IPS-18c (cell line): ENCODE results near the gene PFKFB4.
"Not testable (repeated sequence)": the region's sequence is repeated elsewhere in the genome, so short reads cannot be mapped to it uniquely, and the experiment has no call there.

ENCODE experiments used
- H3K4me3 ChIP-seq: 2 replicates; pipeline ENCODE4 v1.7.0; 2013; ENCODE audit warnings: low read depth, mild to moderate bottlenecking, low read length, moderate library complexity; ENCODE audit not compliant: insufficient read depth
- H3K9me3 ChIP-seq: one replicate; pipeline ENCODE4 v1.6.1; 2013; ENCODE audit warnings: mild to moderate bottlenecking, low read length, moderate library complexity; ENCODE audit not compliant: control insufficient read depth, insufficient read depth

The PFKFB4 gene

DNA sequence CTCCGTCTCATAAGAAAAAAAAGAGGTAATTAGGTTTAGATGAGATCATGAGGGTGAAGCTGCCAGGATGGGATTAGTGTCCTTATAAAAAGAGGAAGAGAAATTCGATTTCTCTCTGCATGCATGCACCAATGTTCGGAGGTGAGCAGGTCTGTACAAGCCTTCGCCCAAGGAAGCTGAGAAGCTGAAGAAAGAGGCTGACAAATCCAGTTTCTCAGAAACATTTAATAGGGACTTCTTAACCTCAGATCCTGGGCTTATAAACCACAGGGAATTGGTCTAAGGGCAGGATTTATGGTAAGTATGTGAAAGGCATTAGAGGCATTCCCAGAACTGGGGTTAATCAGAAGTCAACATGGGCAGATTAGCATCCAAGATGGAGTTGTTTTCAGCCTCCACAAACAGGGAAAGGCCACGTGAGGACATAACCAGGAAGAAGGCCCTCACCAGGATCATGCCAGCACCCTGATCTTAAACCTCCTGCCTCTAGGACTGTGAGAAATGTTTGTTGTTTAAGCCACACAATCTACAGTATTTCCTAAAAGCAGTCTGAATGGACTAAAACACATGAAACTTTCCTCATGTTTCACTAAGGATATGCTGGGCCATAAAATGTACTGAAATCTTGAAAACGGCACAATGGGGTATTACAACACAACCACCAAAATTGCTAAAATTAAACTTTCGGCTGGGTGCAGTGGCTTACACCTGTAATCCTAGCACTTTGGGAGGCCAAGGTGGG lies 64.0 kb downstream of the PFKFB4 start:
- Histone ChIP-seq H3K9me3 (peaks cover 4% of the 10 kb centered on the region), H3K4me3 (no peak overlapping the region)

DNA sequence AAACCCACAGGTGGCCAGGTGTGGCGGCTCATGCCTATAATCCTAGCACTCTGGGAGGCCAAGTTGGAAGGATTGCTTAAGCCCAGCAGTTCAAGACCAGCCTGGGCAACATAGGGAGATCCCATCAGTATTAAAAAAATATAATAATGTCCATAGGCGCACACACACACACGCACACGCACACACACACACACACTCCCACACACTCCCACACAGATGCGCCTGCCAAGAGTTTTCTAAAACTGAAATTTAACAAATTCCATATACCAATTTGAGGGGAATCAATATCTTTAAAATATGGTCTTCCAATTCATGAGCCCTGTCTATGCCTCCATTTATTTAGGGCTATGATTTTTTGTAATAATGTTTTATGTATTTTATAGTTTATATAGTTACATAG lies 69.7 kb downstream of the PFKFB4 start:
- H3K9me3 ChIP-seq: peaks cover 4% of the 10 kb centered on the region
- H3K4me3 ChIP-seq: no peak overlapping the region

DNA sequence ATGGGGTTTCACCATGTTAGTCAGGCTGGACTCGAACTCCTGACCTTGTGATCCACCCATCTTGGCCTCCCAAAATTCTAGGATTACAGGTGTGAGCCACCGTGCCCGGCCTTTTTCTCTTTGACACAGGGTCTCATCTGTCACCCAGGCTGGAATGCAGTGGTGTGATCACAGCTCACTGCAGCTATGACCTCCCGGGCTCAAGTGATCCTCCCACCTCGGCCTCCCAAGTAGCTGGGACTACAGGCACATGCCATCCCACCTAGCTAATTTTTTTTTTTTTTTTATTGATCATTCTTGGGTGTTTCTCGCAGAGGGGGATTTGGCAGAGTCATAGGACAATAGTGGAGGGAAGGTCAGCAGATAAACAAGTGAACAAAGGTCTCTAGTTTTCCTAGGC lies 73.8 kb downstream of the PFKFB4 start:
- H3K9me3 ChIP-seq, H3K4me3 ChIP-seq: not testable (repeated sequence)

DNA sequence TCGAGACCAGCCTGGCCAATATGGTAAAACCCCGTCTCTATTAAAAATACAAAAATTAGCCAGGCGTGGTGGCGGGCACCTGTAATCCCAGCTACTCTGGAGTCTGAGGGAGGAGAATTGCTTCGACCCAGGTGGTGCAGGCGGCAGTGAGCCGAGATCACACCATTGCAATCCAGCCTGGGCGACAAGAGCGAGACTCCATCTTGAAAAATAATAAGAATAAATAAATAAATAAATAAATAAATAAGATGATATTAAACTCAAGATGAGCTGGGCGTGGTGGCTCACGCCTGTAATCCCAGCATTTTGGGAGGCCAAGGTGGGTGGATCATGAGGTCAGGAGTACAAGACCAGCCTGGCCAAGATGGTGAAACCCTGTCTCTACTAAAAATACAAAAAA lies 75.7 kb downstream of the PFKFB4 start:
- not testable (repeated sequence) for H3K4me3 ChIP-seq

DNA sequence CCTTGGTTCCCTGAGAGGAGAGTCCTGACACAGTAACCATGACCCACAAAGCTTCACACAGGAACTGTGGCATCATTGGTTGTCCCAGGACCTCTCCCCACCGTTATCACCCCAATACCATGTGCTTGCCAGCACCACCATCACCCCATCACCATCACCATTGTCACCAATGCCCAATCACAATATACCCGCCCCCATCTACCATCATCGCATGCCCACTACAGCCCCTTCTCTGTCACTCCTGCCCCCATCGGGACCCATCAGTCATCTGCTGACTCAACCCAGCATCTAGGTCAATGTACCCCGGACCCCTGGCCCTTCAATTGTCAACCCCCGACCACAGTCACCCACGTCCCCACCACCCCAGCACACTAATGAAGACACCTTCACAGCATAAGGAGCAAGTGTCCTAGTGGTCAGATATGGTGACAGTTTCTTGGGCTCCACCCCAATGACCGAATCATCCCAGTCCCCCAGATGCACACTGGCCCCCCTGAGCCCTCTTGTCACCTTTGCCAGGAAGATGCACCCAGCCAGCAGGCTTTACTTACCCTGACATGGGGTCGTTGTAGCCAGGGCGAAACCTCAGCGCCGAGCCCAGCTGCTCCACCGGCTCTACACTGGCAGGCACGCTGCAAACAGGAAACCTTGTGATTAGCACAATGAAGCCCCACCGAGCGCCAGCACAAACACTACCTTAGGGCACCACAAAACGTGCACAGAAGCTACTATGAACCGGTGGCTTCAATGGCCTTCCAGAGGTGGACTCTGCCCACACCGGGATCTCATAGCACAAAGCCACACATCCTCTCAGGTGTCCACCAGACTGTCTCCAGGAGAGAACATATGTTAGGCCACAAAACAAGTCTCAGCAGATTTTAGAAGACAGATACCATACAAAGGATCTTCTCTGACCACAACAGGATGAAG lies 77.7 kb downstream of the PFKFB4 start:
- Histone ChIP-seq H3K4me3 (no peak overlapping the region), H3K9me3 (no peaks in the 10 kb centered on the region)

More for the DNA sequence above, 75.7 kb downstream of the PFKFB4 start:
- H3K9me3 ChIP-seq: not testable (repeated sequence)

DNA sequence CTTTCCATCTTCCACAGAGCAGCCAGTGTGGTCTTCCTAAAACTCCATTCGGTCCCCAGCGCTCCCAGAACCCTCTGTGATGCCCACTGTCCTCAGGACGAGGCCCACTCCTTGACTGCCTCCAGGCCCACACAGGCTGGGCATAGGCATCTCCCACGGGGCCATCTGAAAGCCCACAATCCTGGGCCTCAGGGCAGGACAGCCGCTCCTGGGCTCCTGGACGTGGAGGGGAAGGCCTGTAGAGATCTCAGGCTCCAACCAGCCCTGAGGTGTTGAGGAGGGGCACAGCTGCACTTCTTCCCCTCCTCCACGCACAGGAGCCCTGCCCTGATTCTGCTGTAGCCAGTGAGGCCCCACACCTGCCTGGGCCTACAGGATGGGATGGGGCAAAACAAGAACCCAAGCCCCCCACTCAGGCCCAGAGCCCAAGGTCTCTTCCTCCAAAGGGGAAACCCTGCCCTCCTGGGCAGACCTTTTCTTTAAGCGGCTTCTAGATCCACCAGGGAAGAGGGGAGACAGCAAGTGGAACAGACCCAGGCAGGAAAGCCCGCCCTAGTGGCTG lies 78.6 kb downstream of the PFKFB4 start:
- no peaks in the 10 kb centered on the region for H3K9me3 ChIP-seq
- H3K4me3 ChIP-seq: no peak overlapping the region

DNA sequence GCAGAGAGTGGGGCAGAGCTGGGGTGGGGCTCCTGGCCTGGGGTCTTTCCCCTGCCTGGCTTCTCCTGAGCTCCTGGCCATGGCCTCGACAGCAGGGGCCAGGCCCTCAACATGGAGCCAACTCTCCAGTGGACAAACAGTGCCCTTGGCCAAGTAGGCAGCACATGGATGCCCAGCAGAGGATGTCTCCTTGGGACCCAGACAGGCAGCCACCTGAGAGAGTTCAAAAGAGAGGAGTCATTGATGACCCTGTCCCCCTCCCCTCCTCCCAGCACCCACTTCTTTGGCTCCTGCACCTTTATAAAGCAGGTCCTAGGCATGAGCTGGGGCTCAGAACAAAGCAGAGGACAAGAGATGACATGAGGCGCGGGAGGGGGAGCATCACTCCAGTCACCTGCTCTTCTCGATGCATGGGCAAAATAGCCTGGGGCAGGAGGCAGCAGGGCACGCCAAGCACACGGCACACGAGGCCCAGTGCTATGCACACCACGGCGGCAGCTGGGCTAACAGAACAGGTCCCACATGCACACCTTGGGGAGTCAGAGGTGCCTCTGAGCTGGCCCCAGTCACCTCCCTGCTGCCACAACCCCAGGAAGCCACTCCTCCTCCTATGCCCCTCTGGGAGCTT lies 80.1 kb downstream of the PFKFB4 start:
- no peak overlapping the region for H3K4me3 ChIP-seq
- no peaks in the 10 kb centered on the region for H3K9me3 ChIP-seq

DNA sequence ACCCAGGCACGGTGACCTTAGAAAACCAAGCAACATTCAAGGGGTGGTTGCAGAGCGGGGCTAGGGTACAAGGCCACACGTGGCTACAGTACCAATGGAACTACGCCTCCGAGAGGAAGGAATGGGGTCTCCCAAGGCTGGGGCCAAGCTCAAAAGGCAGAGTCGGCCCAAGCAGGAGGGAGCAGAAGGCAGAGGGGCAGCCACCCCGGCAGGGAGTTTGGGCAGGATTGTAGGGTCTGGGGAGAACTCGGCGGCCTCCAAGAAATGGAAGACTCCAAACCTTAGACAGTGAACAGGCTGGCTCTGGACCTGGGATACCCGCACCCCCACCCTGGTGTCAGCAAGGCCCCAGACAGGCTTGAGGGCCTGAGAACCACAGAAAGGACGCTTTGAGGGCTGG lies 81.4 kb downstream of the PFKFB4 start:
- Histone ChIP-seq H3K9me3 (no peaks in the 10 kb centered on the region), H3K4me3 (peak overlapping the region; percentile 0; the same call in 1 of the 2 replicates)

DNA sequence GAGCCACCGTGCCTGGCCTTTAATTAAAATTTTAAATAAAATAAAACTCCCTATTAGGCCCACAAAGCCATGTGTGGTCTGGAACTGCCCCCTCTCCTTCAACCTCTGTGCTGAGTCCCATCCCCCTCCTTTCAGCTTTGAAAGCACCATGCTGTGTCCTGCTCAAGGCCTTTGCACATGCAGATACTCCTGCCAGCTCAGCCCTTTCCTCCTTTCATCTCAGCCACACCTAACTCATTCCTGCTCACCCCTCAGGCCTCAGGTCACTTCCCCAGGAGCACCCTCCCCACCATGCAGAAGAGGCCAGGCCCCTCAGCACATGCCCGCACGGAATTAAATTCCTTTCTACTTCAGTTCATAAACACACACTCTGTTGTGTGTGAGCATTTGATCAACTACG lies 82.0 kb downstream of the PFKFB4 start:
- H3K4me3 ChIP-seq: 0 out of 2 replicates have a peak overlapping the region, but pooled peaks have one; percentile 0
- H3K9me3 ChIP-seq: no peaks in the 10 kb centered on the region

DNA sequence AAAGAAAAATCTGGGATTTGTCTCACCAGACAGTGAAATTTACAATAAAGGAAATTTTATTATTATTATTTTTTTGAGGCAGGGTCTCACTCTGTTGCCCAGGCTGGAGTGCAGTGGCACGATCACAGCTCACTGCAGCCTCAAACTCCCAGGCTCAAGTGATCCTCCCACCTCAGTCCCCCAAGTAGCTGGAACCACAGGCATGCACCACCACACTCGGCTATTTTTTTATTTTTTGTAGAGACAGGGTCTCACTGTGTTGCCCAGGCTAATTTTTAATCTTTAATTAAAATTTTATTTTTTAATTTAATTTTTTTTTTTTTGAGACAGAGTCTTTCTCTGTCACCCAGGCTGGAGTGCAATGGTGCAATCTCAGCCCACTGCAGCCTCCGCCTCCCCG lies 82.6 kb downstream of the PFKFB4 start:
- not testable (repeated sequence) for H3K9me3 ChIP-seq, H3K4me3 ChIP-seq

DNA sequence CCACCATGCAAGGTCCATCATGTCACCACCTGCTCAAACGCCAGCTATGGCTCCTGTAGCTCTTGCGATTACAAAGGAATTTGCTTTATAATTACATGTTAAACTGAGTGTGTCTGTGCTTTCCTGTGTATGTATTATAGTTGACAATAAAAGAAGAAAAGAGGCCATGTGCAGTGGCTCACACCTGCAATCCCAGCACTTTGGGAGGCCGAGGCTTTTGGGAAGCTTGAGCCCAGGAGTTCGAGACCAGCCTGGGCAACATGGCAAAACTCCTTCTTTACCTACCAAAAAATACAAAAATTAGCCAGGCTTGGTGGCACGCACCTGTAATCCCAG lies 83.0 kb downstream of the PFKFB4 start:
- no peak overlapping the region for H3K4me3 ChIP-seq
- no peaks in the 10 kb centered on the region for H3K9me3 ChIP-seq

DNA sequence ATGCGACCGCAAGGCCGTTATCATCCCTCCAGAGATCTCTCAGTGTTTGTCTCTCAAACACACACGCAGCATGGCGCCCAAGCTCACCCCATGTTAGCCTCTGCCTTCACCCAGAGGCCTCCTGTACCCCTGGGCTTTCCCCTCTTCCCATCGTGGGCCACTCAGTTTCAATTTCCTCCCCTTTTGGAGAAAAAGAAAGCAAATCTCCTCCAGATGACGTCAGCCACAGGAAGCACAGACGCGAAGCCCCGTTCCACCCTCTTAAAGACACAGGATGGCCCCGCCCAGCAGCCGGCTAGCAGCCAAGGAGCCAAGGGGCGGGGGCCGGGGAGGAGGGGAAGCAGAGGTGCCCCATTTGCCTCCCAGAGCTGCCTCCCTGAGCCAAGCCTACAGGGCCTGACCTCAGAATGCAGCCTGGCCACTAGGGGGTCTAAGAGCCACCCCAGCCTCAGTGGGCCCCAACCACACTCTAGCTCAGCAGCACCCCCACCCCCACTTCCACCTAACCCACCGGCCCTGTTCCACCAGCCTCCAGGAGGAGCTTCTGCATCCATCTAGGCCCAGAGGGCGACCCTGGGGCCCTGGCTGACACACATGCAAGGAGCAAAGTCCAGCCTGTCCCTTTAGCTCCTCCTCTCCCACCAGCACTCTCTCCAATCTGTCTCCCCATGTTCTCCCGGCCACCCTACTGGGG lies 83.5 kb downstream of the PFKFB4 start:
- H3K9me3 ChIP-seq: no peaks in the 10 kb centered on the region
- H3K4me3 ChIP-seq: peak overlapping the region; percentile 79

DNA sequence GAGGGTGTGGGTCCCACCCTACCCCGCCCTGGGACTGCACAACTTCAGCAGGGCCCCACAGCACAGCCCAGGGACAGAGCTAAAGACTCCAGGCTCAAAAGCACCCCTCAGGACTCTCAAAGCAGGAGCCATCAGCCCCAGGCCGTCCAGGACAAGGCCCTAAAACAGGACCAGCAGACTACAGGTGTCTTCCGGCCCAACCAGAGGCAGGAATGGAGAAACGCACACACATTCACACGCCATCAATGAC lies 84.0 kb downstream of the PFKFB4 start:
- H3K4me3 ChIP-seq: peak overlapping the region; percentile 79
- H3K9me3 ChIP-seq: no peaks in the 10 kb centered on the region

DNA sequence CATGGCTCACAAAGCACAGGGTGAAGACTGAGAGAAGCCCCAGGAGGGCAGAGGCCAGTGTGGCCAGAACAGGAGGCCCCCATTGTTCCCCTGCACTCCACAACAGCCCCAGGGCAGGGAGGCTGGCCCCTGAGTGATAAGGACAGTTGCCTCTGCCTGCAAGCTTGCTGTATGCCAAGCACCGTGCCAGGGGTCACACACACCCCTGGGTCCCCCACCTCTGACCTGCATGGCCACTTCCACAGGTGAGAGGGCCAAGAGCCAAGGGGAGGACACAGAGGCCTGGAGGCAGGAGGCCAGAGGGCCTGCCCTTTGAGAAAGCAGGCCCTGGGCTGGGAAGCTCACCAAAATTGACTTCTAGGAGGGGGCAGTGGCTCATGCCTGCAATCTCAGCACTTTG lies 86.3 kb downstream of the PFKFB4 start:
- no peak overlapping the region for H3K4me3 ChIP-seq
- H3K9me3 ChIP-seq: no peaks in the 10 kb centered on the region

DNA sequence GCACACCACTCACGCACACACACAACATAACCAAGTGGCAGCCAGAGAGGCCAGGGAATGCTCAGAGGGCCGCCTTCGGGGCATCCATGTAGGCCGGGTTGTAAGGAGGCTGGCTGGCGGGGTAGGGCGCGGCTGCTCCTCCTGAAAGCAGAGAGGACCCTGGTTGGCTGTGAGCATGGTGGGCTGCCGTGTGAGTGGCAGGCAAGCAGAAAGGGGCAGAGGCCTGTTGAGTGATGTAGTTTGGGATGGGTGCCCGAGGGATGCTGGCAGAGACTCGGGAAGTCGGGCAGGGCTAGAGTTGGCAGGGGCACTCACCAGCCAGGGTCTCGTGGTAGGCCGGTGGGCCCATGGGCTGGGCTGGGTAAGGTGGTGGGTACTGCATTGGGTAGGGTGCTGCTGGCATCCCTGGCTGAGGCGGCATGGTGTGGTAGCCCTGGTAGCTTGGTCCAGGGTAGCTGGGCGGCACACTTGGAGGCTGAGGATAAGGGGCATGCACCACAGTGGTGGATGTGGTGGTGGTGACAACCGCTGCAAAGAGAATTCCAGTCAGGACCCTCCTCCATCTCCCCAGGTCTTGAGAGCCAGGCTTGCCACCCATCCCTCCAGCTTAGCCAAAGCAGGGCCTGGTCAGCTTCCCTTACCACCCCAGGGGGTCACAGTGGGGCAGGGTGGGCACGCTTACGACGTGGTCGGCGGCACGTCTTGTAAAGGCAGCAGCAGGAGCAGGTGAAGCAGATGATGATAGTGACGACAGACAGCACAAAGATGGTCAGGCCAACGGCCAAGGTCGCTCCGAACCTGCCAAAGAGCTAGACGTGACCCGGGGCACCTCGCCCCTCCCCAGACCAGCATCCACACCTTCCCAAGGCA lies 87.3 kb downstream of the PFKFB4 start:
- no peak overlapping the region for H3K4me3 ChIP-seq
- no peaks in the 10 kb centered on the region for H3K9me3 ChIP-seq

DNA sequence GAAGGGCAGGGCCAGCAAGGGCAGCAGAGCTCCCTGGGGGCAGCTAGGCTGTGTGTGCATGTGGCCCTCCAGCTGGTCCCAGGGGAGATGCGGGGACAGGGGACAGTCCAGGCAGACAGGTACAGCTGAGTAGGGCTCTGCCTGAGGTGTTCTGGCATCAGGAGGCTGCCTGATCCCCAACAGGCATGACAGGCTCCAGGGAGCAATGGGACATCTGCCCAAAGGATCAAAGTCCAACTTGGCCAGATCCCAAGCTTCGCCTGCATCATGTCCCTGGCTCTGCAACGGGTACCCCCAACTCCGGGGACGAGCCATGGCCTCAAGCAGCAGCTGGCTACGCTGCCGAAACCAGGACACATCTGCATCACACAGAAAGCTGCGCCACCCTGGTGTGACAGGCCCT lies 88.3 kb downstream of the PFKFB4 start:
- Histone ChIP-seq H3K9me3 (no peaks in the 10 kb centered on the region), H3K4me3 (no peak overlapping the region)
